Suprapubic skin (tissue), 4 donors: ENCODE results near the gene OR4K15. TPM values are rescaled to one million over a fixed set of nuclear protein-coding genes. Genes with fewer than 3 reads are reported as not detected.
"Not testable (repeated sequence)": the region's sequence is repeated elsewhere in the genome, so short reads cannot be mapped to it uniquely, and the experiment has no call there.

Experiments
- DNase-seq, 2 donors: peaks; one replicate each; pipeline ENCODE4 v3.0.0-alpha.2; 2019; ENCODE audit warnings: low spot score in 2 of 2
- H3K27ac ChIP-seq: fragments of 200-600 bp; sonication (generic); one replicate; pipeline ENCODE4 v1.5.1; 2019
- H3K27me3 ChIP-seq: fragments of 200-600 bp; sonication (generic); one replicate; pipeline ENCODE4 v1.5.1; 2019
- H3K36me3 ChIP-seq: fragments of 200-600 bp; sonication (generic); one replicate; pipeline ENCODE4 v1.5.1; 2019
- H3K4me1 ChIP-seq: fragments of 200-600 bp; sonication (generic); one replicate; pipeline ENCODE4 v1.5.1; 2019
- H3K4me3 ChIP-seq: fragments of 200-600 bp; sonication (generic); one replicate; pipeline ENCODE4 v1.5.1; 2019; ENCODE audit warnings: mild to moderate bottlenecking
- H3K9me3 ChIP-seq: fragments of 200-600 bp; sonication (generic); one replicate; pipeline ENCODE4 v1.5.1; 2019
- EP300 ChIP-seq: sonication (generic); formaldehyde crosslinking; IDR thresholded peaks from one replicate; pipeline ENCODE4 v1.6.1; 2017; ENCODE audit warnings: antibody characterized with exemption
- POLR2A ChIP-seq, 2 donors: fragments of 450-650 bp; IDR thresholded peaks; one replicate each; pipeline ENCODE4 v1.6.1; 2017; ENCODE audit warnings: antibody characterized with exemption in 2 of 2, mild to moderate bottlenecking in 2 of 2, moderate library complexity in 2 of 2
- POLR2AphosphoS5 ChIP-seq, 3 donors: sonication (generic); formaldehyde crosslinking; IDR thresholded peaks; one replicate each; pipeline ENCODE4 v1.6.1; 2017; ENCODE audit warnings: antibody characterized with exemption in 3 of 3
- WGBS: methylation state at CpG from one replicate; pipeline ENCODE4 v1.1.5; 2018; 5-methylcytosine and 5-hydroxymethylcytosine counted together
- total RNA-seq, 4 donors: library from RNA; depleted of rRNA; stranded (reverse); fragments of >200 nt; gene quantifications; one replicate each; pipeline ENCODE4 v1.1.0, GENCODE V29; 2016
- TF ChIP-seq, protein P1 (sequence below), 2 donors: fragments of 200-600 bp in 1 of 2; fragments of 450-650 bp in 1 of 2; sonication (generic) in 1 of 2; IDR thresholded peaks; one replicate each; pipeline ENCODE4 v1.5.1; 2016 to 2019; ENCODE audit warnings: antibody characterized with exemption in 2 of 2, mild to moderate bottlenecking in 1 of 2, moderate library complexity in 1 of 2

The OR4K15 gene
- total RNA-seq, result not detected

DNA sequence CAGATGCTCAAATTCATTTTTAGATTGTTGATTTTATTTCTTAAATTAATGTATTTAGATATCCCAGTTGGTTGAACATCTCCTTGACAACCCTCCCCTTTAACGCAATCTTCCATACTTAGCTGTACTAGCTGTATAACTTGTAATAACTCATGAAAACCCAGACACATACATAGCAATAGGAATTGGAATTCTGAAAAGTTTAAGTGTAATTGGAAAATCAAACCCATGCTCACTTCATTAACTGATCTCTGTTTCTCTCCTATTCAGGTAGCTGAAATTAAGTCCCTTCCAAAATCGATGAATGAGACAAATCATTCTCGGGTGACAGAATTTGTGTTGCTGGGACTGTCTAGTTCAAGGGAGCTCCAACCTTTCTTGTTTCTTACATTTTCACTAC is at the start of gene OR4K15:
OR4K15 (plus strand) TSS at position 301 of the 400 bp plus-strand sequence; CDS start at position 301, 0 bp downstream.
- Histone ChIP-seq H3K4me1 (no peaks in the 10 kb centered on the region), H3K9me3 (no peaks in the 10 kb centered on the region), H3K4me3 (no peak within 1 kb of the TSS), H3K27me3 (no peaks in the 10 kb centered on the region), H3K27ac (no peak within 1 kb of the TSS), H3K36me3 (no peaks in the 10 kb centered on the region)
- TF ChIP-seq EP300 (no peak), POLR2A (IDR thresholded peaks at IDR 0.05) (no peak), POLR2AphosphoS5 (IDR thresholded peaks at IDR 0.05) (no peak)
- TF ChIP-seq, protein P1, sequence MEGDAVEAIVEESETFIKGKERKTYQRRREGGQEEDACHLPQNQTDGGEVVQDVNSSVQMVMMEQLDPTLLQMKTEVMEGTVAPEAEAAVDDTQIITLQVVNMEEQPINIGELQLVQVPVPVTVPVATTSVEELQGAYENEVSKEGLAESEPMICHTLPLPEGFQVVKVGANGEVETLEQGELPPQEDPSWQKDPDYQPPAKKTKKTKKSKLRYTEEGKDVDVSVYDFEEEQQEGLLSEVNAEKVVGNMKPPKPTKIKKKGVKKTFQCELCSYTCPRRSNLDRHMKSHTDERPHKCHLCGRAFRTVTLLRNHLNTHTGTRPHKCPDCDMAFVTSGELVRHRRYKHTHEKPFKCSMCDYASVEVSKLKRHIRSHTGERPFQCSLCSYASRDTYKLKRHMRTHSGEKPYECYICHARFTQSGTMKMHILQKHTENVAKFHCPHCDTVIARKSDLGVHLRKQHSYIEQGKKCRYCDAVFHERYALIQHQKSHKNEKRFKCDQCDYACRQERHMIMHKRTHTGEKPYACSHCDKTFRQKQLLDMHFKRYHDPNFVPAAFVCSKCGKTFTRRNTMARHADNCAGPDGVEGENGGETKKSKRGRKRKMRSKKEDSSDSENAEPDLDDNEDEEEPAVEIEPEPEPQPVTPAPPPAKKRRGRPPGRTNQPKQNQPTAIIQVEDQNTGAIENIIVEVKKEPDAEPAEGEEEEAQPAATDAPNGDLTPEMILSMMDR (IDR thresholded peaks at IDR 0.05), result no peak
- no peak for DNase-seq
- WGBS, result 97% methylated on average over 3 of the region's 3 CpGs

- no peaks in the 10 kb centered on the region for H3K4me1 ChIP-seq
- no peaks in the 10 kb centered on the region for H3K27me3 ChIP-seq
- no peak within 1 kb of the TSS for H3K27ac ChIP-seq
- WGBS, result 64% methylated on average over 3 of the region's 3 CpGs
- H3K4me3 ChIP-seq, result no peak within 1 kb of the TSS
- no peaks in the 10 kb centered on the region for H3K36me3 ChIP-seq
- TF ChIP-seq POLR2AphosphoS5 (IDR thresholded peaks at IDR 0.05) (no peak), POLR2A (IDR thresholded peaks at IDR 0.05) (no peak), EP300 (no peak)
- TF ChIP-seq, protein P1 (IDR thresholded peaks at IDR 0.05), result no peak
- DNase-seq, result no peak
- no peaks in the 10 kb centered on the region for H3K9me3 ChIP-seq
Observed at GRCh38 chr14:19930617-19931016, 44.8 kb upstream of the OR4K15 start, which contains the start of gene OR4K1. Gene OR4K1, plus strand, starts transcription at chr14:19930917. Its CDS starts 4,750 bp downstream, at chr14:19935667.

GRCh38 chr14:19941668-19942067 is 33.7 kb upstream of the OR4K15 start:
- H3K4me3 ChIP-seq, result no peak overlapping the region
- H3K36me3 ChIP-seq, result no peaks in the 10 kb centered on the region
- no peaks in the 10 kb centered on the region for H3K9me3 ChIP-seq
- H3K4me1 ChIP-seq, result no peaks in the 10 kb centered on the region
- TF ChIP-seq POLR2A (IDR thresholded peaks at IDR 0.05) (no peak), EP300 (no peak), POLR2AphosphoS5 (IDR thresholded peaks at IDR 0.05) (no peak)
- TF ChIP-seq, protein P1 (IDR thresholded peaks at IDR 0.05), result no peak
- DNase-seq, result no peak
- H3K27me3 ChIP-seq, result no peaks in the 10 kb centered on the region
- no peak overlapping the region for H3K27ac ChIP-seq
- WGBS, result 89% methylated on average over 1 of the region's 1 CpG

DNA sequence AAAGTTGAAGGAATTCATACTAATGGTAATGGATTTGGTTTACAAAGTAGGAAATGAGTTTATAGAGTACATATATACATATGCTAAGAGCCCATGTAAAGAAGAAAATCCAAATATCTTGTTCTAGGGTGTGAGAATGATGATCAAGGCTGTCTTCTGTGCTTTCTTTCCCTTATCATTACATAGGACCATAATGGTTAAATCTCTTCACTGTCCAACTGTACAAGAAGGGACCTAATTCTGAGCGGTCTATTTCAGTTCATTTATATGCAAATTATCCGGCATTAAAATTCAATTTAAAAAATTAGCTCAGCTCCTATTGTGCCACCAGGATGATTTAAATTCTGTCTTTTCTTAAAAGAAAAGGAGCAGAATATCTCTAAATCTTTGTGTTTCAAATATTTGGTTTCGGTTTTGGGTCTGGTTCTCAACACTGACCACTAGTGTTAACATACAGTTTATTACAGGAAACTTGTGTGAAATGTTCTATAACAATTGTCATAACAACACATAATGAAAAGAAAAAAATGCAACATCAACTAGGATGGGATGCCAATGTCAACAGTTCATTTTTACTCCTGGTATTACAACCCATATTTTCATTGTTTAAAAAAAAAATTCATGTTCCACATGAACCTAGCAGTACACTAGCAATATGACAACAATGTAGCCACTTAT is 27.8 kb upstream of the OR4K15 start:
- no peaks in the 10 kb centered on the region for H3K36me3 ChIP-seq
- no peaks in the 10 kb centered on the region for H3K9me3 ChIP-seq
- no peaks in the 10 kb centered on the region for H3K27me3 ChIP-seq
- no peak overlapping the region for H3K4me3 ChIP-seq
- TF ChIP-seq, protein P1 (IDR thresholded peaks at IDR 0.05), result no peak
- TF ChIP-seq POLR2AphosphoS5 (IDR thresholded peaks at IDR 0.05) (no peak), EP300 (no peak), POLR2A (IDR thresholded peaks at IDR 0.05) (no peak)
- H3K4me1 ChIP-seq, result no peaks in the 10 kb centered on the region
- H3K27ac ChIP-seq, result no peak overlapping the region
- no peak for DNase-seq
- 85% methylated on average over 3 of the region's 3 CpGs for WGBS

- H3K27ac ChIP-seq, result no peak overlapping the region
- no peak for DNase-seq
- no peaks in the 10 kb centered on the region for H3K4me1 ChIP-seq
- TF ChIP-seq POLR2AphosphoS5 (IDR thresholded peaks at IDR 0.05) (no peak), EP300 (no peak), POLR2A (IDR thresholded peaks at IDR 0.05) (no peak)
- TF ChIP-seq, protein P1 (IDR thresholded peaks at IDR 0.05), result no peak
- no peaks in the 10 kb centered on the region for H3K36me3 ChIP-seq
- 68% methylated on average over 2 of the region's 2 CpGs for WGBS
- H3K4me3 ChIP-seq, result no peak overlapping the region
- H3K9me3 ChIP-seq, result no peaks in the 10 kb centered on the region
- H3K27me3 ChIP-seq, result no peaks in the 10 kb centered on the region
Observed at GRCh38 chr14:19949218-19949617, 26.2 kb upstream of the OR4K15 start.

GRCh38 chr14:19969735-19970134 is 5.7 kb upstream of the OR4K15 start:
- H3K27me3 ChIP-seq, H3K27ac ChIP-seq, H3K4me3 ChIP-seq, H3K36me3 ChIP-seq, H3K9me3 ChIP-seq, H3K4me1 ChIP-seq, DNase-seq: not testable (repeated sequence)
- WGBS, result 50% methylated on average over 2 of the region's 2 CpGs
